HepG2 (cell line): ENCODE data around the gene BCL2L1. TPM values are rescaled to one million over a fixed set of nuclear protein-coding genes. Genes with fewer than 3 reads are reported as not detected.

Source experiments
- ATF3 ChIP-seq: sonication (generic); formaldehyde crosslinking; IDR thresholded peaks from 2 replicates; pipeline ENCODE4 v1.4.0; 2020; ENCODE audit warnings: missing genetic modification reagents
- CENPBD1 ChIP-seq: sonication (generic); formaldehyde crosslinking; IDR thresholded peaks from 2 replicates; pipeline ENCODE4 v1.8.0; 2022; ENCODE audit warnings: missing genetic modification reagents, low read depth, mild to moderate bottlenecking, borderline replicate concordance
- ELF4 ChIP-seq: sonication (generic); formaldehyde crosslinking; IDR thresholded peaks from 2 replicates; pipeline ENCODE4 v1.5.0; 2020; ENCODE audit warnings: missing genetic modification reagents, mild to moderate bottlenecking, moderate library complexity, borderline replicate concordance
- FOXO1 ChIP-seq: sonication (generic); formaldehyde crosslinking; IDR thresholded peaks from 2 replicates; pipeline ENCODE4 v1.4.0; 2020; ENCODE audit warnings: missing genetic modification reagents
- GABPB1 ChIP-seq: IDR thresholded peaks from 2 replicates; pipeline ENCODE4 v1.6.1; 2016; ENCODE audit warnings: mild to moderate bottlenecking, missing genetic modification reagents, moderate library complexity, missing compliant biosample characterization
- KAT8 ChIP-seq: IDR thresholded peaks from 2 replicates; pipeline ENCODE4 v1.6.1; 2016; ENCODE audit warnings: missing genetic modification reagents, missing compliant biosample characterization
- KLF9 ChIP-seq: IDR thresholded peaks from 2 replicates; pipeline ENCODE4 v1.6.1; 2016; ENCODE audit warnings: low read depth
- NAIF1 ChIP-seq: sonication (generic); formaldehyde crosslinking; IDR thresholded peaks from 2 replicates; pipeline ENCODE4 v1.5.0; 2020; ENCODE audit warnings: mild to moderate bottlenecking, missing genetic modification reagents, borderline replicate concordance
- NFATC3 ChIP-seq: sonication (generic); formaldehyde crosslinking; IDR thresholded peaks from 2 replicates; pipeline ENCODE4 v1.5.1; 2020; ENCODE audit warnings: mild to moderate bottlenecking, missing genetic modification reagents
- NKX3-1 ChIP-seq: sonication (generic); formaldehyde crosslinking; IDR thresholded peaks from 2 replicates; pipeline ENCODE4 v1.5.0; 2020; ENCODE audit warnings: missing genetic modification reagents
- SALL1 ChIP-seq: sonication (generic); formaldehyde crosslinking; IDR thresholded peaks from 2 replicates; pipeline ENCODE4 v1.8.0; 2022; ENCODE audit warnings: mild to moderate bottlenecking, missing genetic modification reagents
- SMC3 ChIP-seq: IDR thresholded peaks from 2 replicates; pipeline ENCODE4 v1.6.1; 2011; ENCODE audit warnings: low read length, improper control_type of control experiment
- SNAPC5 ChIP-seq: sonication (generic); formaldehyde crosslinking; IDR thresholded peaks from 2 replicates; pipeline ENCODE4 v1.8.1; 2023; ENCODE audit warnings: mild to moderate bottlenecking, missing genetic modification reagents, borderline replicate concordance
- SP5 ChIP-seq: IDR thresholded peaks from 2 replicates; pipeline ENCODE4 v1.6.1; 2016; ENCODE audit warnings: low read depth, borderline replicate concordance
- SPEN ChIP-seq: sonication (generic); formaldehyde crosslinking; IDR thresholded peaks from 2 replicates; pipeline ENCODE4 v1.5.1; 2020; ENCODE audit warnings: low read depth, mild to moderate bottlenecking, missing genetic modification reagents
- ZBTB20 ChIP-seq: sonication (generic); formaldehyde crosslinking; IDR thresholded peaks from 2 replicates; pipeline ENCODE4 v1.8.1; 2023; ENCODE audit warnings: missing genetic modification reagents, low read depth, mild to moderate bottlenecking, borderline replicate concordance
- ZBTB21 ChIP-seq: sonication (generic); formaldehyde crosslinking; IDR thresholded peaks from 2 replicates; pipeline ENCODE4 v1.4.0; 2020; ENCODE audit warnings: missing genetic modification reagents
- ZBTB3 ChIP-seq: sonication (generic); formaldehyde crosslinking; IDR thresholded peaks from 2 replicates; pipeline ENCODE4 v1.4.0; 2020; ENCODE audit warnings: low read depth, mild to moderate bottlenecking, moderate library complexity, missing genetic modification reagents, borderline replicate concordance
- ZBTB44 ChIP-seq: sonication (generic); formaldehyde crosslinking; IDR thresholded peaks from 2 replicates; pipeline ENCODE4 v1.4.0; 2020; ENCODE audit warnings: missing genetic modification reagents
- ZNF224 ChIP-seq: sonication (generic); formaldehyde crosslinking; IDR thresholded peaks from 2 replicates; pipeline ENCODE4 v1.5.0; 2020; ENCODE audit warnings: mild to moderate bottlenecking, missing genetic modification reagents
- ZNF317 ChIP-seq: sonication (generic); formaldehyde crosslinking; IDR thresholded peaks from 2 replicates; pipeline ENCODE4 v1.5.0; 2020; ENCODE audit warnings: mild to moderate bottlenecking, missing genetic modification reagents
- ZNF333 ChIP-seq: sonication (generic); formaldehyde crosslinking; IDR thresholded peaks from 2 replicates; pipeline ENCODE4 v1.4.0; 2020; ENCODE audit warnings: mild to moderate bottlenecking, missing genetic modification reagents, borderline replicate concordance
- ZNF343 ChIP-seq: sonication (generic); formaldehyde crosslinking; IDR thresholded peaks from 2 replicates; pipeline ENCODE4 v1.4.0; 2020; ENCODE audit warnings: mild to moderate bottlenecking, missing genetic modification reagents
- ZNF598 ChIP-seq: sonication (generic); formaldehyde crosslinking; IDR thresholded peaks from 2 replicates; pipeline ENCODE4 v1.5.1; 2020; ENCODE audit warnings: mild to moderate bottlenecking, missing genetic modification reagents, borderline replicate concordance
- ZNF773 ChIP-seq: sonication (generic); formaldehyde crosslinking; IDR thresholded peaks from 2 replicates; pipeline ENCODE4 v1.4.0; 2020; ENCODE audit warnings: missing genetic modification reagents, borderline replicate concordance
- ZNF792 ChIP-seq: IDR thresholded peaks from 2 replicates; pipeline ENCODE4 v1.6.1; 2016
- ZNF816 ChIP-seq: sonication (generic); formaldehyde crosslinking; IDR thresholded peaks from 2 replicates; pipeline ENCODE4 v1.8.0; 2022; ENCODE audit warnings: missing genetic modification reagents, mild to moderate bottlenecking, borderline replicate concordance
- ZSCAN31 ChIP-seq: sonication (generic); formaldehyde crosslinking; IDR thresholded peaks from 2 replicates; pipeline ENCODE4 v1.5.0; 2020; ENCODE audit warnings: low read depth, mild to moderate bottlenecking, missing genetic modification reagents
- polyA plus RNA-seq, 8 experiments: library from polyadenylated mRNA; depleted of rRNA in 3 of 8; stranded (reverse) in 7 of 8; unstranded in 1 of 8; fragments of >200 nt; fragmentation: Illumina TruSeq in 4 of 8; extraction: Trizol in 4 of 8; gene quantifications; 2 replicates each; pipeline versions ENCODE4 v1.2.1 to v1.2.3, GENCODE V29; 2011 to 2016; ENCODE audit warnings: low read depth in 4 of 8, missing spikeins in 1 of 8, mixed read lengths in 1 of 8; ENCODE audit not compliant: insufficient read depth in 1 of 8
- total RNA-seq, 5 experiments: library from RNA; depleted of rRNA; stranded (reverse); fragments of >200 nt; fragmentation: Illumina TruSeq; extraction: Trizol; gene quantifications; 2 replicates each; pipeline ENCODE4 v1.2.3, GENCODE V29; 2016; ENCODE audit warnings: low read depth in 1 of 5

BCL2L1 gene
- total and polyA plus RNA-seq, 2 of the 13 experiments (the other 11 are each of a cell fraction or from before 2014, with no cell fraction given): 164 to 258 TPM

- TF ChIP-seq GABPB1 (no peak; the same call in 1 of the 2 replicates), ZNF598 (no peak), SPEN (CRISPR knock-in tag) (peak; percentile 67), ATF3 (CRISPR knock-in tag) (0 out of 2 replicates have a peak, but pooled peaks have one; percentile 57), ZNF773 (CRISPR knock-in tag) (0 out of 2 replicates have a peak, but pooled peaks have one; percentile 41), ZBTB44 (CRISPR knock-in tag) (peak; percentile 80; the same call in 1 of the 2 replicates), ZSCAN31 (CRISPR knock-in tag) (peak; percentile 91), NFATC3 (CRISPR knock-in tag) (no peak), SALL1 (CRISPR knock-in tag) (peak; percentile 99), ZBTB21 (0 out of 2 replicates have a peak, but pooled peaks have one; percentile 47), ZNF343 (CRISPR knock-in tag) (peak; percentile 66), KAT8 (CRISPR knock-in tag) (peak; percentile 52; the same call in 1 of the 2 replicates), NAIF1 (CRISPR knock-in tag) (0 out of 2 replicates have a peak, but pooled peaks have one; percentile 37), KLF9 (CRISPR knock-in tag) (no peak), ZNF333 (no peak), ZBTB3 (CRISPR knock-in tag) (no peak; the same call in 1 of the 2 replicates), FOXO1 (peak; percentile 95), ZNF816 (CRISPR knock-in tag) (no peak; the same call in none of the 2 replicates), SP5 (CRISPR knock-in tag) (peak; percentile 64), ZNF224 (CRISPR knock-in tag) (peak; percentile 74; the same call in 1 of the 2 replicates), ZBTB20 (CRISPR knock-in tag) (peak; percentile 82; the same call in 1 of the 2 replicates), NKX3-1 (CRISPR knock-in tag) (peak; percentile 84; the same call in 1 of the 2 replicates), ZNF317 (CRISPR knock-in tag) (peak; percentile 43; the same call in 1 of the 2 replicates), SNAPC5 (CRISPR knock-in tag) (peak; percentile 95; the same call in 1 of the 2 replicates), ZNF792 (CRISPR knock-in tag) (peak; percentile 77; the same call in 1 of the 2 replicates), CENPBD1 (CRISPR knock-in tag) (no peak), SMC3 (peak; percentile 46; the same call in 1 of the 2 replicates), ELF4 (CRISPR knock-in tag) (peak; percentile 61; the same call in 1 of the 2 replicates)
Observed at GRCh38 chr20:31720486-31721407, 1.9 kb downstream of the BCL2L1 start (continued).
